SU-DHL-6 (cell line): ENCODE measurements around the gene MRPS18C.

ENCODE experiments used
- CTCF ChIP-seq: fragments of 200-600 bp; sonication (generic); IDR thresholded peaks from one replicate; pipeline ENCODE4 v1.5.1; 2017; ENCODE audit warnings: antibody characterized with exemption, mild to moderate bottlenecking, low read length, moderate library complexity; ENCODE audit not compliant: insufficient read depth, poor library complexity, severe bottlenecking
- EZH2phosphoT487 ChIP-seq: fragments of 200-600 bp; sonication (generic), shearing (Covaris generic); conservative IDR thresholded peaks from 2 replicates; pipeline ENCODE4 v1.6.1; 2018; ENCODE audit warnings: mild to moderate bottlenecking, antibody characterized with exemption, low read length, moderate library complexity, mixed read lengths

- TF ChIP-seq CTCF (no peak), EZH2phosphoT487 (no peak)
Observed at GRCh38 chr4:83417566-83417965, 38.3 kb upstream of the MRPS18C start.
